Measurements from ENCODE around the gene BRINP2.

Gene BRINP2

DNA sequence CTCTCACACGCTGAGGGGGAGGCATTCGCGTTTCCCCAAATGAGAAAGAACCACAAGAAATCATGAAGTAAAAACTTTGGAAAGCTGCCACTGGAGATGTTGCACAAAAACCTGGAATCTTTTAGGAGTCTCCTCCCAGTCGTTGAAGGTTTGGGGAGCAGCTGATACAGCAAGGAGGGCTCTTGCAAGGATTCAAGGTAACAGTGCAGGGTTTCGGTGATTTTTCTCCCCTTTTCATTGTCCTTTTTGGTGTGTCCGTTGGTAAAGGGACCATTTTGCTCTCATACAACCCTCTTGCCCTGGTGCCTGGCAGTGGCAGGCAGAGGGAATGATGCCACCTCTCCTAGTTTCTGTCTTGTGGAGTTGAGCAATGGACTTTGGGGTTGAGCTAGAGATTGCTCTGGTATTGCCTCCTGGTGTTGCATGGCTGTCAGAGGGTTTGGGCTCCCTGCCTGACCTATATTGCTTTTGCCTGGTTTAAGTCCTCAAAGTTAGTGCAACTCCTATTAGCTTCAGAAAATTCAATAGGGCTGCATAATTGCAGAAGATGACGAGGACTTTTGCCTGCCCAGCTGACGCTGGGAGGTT lies 872 bp downstream of the BRINP2 start:
- DNase-seq: no peak

DNA sequence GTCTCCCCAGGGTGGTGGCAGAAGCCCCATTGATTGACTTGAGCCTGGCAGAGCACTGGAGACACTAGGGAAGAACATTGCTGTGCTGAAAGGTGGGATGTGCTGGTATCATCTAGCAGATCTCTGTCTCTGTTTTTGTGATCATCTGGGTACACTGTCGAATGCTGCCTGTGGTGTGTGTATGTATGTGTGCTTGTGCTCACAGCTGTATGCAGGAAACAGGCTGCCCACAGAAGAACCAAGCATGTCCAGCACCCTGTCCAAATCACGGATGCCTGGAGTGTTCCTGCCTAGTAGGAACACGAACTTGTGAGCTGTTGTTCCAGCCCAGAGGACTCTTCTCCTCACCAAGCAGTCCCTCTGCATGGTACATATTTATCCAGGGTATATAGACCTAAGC lies 1.5 kb downstream of the BRINP2 start:
- no peak for DNase-seq

DNA sequence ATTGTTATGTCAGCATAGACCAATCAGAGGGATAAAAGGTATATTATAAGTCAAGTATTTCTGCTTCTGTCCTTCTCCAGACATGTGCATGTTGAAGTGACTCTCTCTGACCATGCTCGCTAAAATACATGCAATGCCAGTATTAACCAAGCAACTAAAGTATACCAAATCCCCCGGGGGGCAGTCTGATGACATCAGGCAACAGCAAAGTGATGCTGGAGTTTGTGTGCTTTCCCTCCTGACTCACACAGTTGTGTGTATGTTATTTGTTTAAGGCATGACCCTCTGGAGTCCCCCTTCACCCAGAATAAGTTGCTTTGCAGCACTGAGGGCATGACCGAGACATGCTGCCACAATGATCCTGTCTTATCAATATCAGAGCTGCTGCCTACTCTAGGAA lies 2.1 kb downstream of the BRINP2 start:
- DNase-seq: no peak

DNA sequence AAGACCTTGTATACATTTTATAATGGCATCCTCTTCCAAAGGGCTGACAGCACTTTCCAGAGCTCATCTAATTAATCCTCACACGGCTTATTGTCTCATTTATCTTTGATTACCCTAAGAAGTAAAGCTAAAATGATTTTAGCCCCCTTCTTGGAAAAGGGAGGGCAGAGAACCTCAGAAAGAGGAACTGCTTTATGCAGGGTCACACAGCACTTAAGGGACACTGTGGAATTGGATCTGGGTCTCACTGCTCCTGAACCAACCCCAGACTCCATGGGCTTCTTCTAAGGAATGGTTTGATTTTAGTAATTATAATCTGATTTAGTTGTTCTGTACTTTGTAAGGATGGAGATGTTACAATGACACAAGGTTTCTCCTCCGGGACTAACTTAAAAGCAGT lies 3.2 kb downstream of the BRINP2 start:
- no peak for DNase-seq

DNA sequence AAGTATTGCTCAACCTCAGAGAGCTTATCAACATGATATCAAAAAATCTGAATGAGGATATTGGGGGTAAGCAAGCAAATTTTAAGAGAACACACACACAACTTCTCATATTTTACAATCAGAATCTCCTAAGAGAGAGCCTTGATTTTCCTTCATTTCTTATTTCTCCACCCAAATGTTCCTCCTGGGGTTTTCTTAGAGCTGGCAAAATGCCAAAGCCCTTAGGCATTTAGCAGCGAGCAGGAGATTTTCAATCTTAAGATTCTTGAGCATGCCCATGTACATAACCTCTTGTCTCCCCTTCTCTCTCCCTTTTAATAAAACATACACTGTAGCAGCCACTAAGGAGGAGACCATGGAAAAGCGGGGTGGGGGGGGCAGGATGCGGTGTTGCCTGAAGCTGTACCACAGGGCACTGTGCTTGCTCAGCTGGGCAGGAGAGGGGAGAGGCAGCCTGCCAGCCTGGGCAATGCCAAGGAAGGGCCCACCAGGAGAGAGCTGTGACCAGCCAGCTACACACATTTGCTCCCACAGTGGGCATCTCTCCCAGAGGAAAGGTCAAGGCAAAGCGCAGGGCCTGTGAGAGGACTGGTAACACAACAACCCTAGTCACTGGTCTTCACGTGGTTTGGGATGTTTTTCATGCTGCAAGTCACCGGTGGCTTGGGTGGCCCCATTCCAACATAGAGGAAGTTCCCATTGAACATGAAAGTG lies 4.3 kb downstream of the BRINP2 start:
- DNase-seq: no peak

DNA sequence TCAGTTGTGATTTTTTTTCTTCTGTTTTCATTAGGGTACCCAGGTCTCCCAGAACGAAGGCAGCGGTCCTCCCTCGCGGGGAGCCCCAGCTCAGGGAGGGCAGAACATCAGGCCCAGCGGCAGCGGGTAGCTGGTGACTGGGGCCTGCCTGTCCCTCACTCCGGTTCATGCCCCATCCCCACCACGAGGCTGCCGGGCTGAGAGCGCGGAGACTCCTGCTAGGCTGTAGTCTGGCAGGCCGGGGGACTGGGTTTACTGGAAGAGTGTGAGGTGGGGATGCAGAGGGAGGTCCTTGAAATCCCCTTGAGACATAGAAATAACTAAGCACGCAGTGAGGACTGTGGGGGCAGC lies 10.5 kb downstream of the BRINP2 start:
- no peak for DNase-seq

DNA sequence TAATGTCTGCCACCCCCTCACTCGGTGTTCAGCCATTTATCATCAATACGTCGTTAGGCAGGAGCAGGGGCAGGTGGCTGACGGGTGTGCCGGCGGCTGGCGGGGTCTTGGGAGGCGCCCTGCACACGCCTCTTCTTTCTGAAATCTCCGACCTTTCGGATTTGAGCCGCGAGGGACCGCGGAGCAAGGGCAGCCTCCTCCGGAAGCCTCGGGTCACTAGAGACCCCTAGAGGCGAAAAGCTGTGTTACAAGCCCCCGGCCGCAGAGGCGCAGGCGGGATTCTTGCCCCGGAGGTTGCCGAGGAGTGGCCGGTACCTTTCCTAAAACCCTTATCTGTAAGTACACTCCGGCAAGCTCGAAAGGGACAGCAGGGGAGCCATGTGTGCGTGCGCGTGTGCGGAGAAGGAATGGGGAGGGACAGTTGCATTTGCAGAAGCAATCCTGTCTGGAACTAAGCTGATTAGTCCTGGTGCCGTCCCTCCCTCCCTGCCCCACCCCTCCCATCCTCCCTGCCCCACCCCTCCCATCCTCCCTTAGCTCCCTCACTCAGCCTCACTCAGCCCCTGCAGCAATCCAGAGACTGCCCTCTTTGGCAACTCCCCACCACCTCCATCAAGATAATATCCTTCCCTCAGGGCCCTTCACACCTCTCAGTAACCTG lies 11.0 kb downstream of the BRINP2 start:
- DNase-seq: no peak

DNA sequence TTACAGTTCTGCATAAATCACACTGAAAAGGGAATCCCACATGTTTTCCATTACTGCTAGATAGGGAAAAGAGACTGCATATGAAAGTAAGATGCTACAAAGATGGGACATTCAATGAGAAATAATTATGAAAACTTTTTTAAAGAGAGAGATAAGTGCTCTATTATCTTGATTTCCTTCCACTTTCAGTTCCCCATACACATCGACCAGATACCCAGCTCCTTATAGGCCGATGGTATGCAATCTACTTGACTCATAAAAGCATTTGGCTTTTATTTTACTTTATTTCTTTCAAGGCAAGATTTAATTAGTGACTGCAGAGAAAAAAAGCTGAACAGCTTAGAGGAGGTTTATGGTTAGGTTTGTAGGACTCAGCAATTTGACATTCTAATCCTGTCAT lies 13.1 kb downstream of the BRINP2 start:
- DNase-seq: no peak

DNA sequence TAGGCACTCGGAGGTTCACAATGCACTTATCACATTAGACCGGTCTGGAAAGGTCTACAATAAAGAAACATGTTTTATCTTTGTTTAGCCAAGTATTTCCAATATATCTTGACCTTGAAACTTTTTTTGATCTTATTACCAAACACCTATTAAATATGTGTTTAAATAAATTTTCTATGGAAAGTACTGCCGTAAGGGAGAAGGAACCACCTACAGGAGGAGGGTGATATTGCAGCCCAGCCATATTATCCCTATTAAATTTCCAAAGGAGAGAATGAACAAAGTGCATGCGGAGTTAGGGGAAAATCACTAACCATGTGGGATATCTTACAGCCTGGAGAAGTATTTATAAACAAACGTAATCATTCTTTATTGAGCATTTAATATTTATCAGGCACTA lies 14.5 kb downstream of the BRINP2 start:
- DNase-seq: no peak

DNA sequence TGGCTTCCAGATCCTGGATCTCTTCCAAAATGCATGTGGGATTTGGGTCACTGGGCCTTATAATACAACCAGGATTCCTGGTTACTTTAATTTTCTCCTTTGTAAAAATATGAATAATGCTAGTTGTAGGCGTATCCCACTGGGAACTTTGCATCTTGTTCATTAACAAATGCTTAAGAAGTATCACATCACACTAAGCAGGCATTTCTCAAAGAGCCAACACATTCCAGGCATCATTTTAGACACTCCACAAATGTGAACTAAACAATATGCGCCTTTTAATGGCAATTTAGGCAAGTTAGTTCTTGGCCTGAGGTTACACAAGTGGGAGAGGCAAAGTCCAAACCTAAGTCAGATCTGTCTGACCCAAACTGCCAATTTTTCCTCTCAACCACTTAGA lies 15.9 kb downstream of the BRINP2 start:
- DNase-seq: no peak

DNA sequence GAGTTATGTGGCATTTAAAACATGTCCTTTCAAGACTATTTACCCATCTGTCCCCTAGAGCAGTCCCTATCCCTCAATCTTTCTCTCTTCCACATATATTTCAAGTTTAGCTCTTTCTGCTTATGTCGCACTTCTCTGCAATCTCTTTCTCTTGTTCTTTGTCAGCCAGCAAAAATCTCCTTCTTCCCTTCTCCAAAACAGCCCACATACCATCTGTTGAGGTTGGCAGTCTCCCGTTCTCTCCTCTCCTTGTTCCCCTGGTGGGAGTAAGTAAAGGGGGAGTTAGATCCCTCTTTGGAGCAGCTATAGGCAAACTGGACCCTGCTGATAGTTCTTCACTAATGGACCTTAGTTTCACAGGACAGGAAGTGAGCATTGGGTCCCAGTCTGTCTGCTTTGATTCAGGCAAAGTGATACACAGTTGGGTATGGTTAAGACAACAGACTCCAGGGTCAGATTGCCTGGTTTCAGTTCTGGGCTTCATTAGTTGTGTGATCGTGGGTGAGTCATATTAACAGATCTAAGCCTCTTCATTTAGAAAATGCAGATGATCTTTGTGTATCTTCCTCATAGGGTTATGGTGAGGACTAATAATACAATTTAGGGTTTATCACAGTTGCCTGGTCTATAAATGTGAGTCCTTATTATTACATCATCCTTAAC lies 19.7 kb downstream of the BRINP2 start:
- no peak for DNase-seq

DNA sequence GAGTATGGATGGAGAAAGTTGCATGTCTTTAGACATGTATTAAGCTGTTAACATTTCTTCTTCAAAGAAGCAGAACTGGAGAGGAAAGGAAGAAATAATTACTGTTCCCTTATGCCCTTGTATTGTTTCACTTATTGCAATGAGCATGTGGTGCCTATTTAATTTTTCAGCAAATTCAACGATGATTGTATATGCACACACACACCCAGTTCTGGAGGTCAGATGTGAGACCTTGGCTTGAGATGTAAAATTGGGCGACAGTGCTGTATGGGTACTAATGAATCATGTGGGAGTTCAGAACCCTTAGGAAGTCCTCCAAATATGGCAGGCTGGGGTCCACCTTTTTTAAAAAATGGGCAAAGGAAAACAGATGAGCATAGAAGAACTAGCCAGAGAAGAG lies 27.5 kb downstream of the BRINP2 start:
- DNase-seq: no peak

DNA sequence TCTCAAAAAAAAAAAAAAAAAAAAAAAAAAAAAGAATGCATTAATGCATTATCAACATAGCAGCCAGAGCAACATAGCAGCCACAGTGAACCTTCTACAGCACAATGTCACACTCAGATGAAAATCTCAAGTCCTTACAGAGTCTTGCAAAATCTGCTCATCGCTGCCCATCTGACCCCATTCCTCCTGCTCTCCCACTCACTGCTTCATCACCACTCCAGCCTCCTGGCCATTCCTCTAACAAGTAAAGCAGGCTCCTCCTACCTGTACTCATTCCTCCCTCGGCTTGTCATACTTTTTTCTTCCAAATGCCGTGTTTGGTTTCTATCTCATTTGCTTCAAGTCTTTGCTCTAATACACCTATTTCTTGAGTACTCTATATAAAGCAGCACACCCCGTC lies 29.5 kb downstream of the BRINP2 start:
- DNase-seq: no peak

DNA sequence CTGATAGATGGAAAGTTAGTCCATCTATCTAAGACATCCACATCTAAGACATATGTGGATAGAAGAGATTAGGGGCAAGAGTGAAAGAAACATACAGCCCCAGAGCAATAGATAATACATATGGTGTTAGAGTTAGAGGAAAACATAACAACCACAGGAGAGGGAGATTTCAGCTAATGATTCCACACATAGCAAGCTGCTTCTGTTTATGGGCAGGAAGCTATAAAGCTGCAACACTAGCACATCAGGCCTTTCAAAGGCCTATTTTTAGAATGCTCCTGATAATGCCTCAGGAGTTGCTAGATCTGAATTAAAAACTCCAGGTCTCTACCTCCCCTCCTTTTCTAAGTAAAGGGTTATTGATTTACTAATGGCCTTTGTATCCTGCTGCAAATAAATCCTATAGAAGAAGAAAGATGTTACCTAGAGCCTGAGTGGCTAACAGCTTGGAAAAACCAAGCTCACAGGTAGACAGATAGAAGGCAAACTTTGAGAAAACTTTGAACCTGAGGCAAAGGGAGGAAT lies 36.1 kb downstream of the BRINP2 start:
- no peak for DNase-seq

DNA sequence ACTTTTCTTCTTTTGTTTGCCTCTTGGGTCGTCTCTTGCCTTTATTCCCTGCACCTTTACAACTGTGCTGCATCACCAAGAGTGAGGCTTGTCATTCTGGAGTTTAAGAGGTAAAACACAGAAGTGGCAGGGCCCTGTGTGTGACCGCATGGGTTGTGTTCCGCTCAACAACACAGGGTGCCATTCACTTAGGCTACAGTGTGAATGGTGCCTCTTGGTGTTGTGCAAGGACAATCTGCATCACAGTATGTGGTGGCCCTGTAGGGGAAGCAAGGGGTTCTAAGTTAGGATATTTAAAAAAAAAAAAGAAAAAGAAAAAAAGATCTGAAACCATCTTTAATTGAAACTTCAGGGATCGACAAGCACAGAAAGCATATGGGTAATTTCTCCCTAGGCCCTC lies 38.2 kb downstream of the BRINP2 start:
- DNase-seq: no peak

DNA sequence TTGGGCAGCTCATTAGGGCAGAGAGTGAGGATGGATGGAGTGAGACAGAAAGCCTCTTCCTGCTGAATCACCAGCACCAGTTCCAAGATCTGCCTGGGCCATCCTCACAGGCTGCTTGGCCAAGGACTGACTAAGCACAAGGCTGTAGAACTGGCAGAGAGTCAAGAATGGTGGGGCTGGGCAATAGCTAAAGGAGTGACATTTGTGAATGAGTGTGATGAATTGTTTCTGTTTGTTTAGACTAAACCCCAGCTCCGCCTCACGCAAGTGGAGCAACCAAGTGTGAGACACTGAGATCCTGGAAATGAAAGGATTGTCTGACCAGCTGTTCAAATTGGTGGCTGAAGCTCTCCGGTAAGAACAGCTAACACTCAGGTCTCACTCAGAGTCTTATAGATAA lies 38.6 kb downstream of the BRINP2 start:
- no peak for DNase-seq

DNA sequence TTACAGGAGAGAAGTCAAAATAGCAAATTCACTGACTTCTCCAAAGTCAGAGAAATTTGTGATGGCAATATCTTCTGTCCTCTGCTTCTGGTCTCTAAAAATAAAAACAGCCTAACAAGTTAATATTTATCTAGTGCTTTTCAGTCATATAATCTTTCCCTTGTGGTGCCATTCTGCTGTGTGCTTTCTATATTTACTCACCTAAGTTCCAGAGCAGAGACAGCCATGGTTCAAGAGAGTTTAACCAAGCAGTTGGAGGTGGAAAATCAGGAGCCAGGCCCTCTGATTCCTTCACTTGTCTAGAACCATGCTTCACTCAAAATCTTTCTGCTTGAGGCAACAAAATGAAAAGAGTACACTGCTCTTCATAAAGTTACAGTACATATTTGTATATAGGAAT lies 39.3 kb downstream of the BRINP2 start:
- DNase-seq: no peak

DNA sequence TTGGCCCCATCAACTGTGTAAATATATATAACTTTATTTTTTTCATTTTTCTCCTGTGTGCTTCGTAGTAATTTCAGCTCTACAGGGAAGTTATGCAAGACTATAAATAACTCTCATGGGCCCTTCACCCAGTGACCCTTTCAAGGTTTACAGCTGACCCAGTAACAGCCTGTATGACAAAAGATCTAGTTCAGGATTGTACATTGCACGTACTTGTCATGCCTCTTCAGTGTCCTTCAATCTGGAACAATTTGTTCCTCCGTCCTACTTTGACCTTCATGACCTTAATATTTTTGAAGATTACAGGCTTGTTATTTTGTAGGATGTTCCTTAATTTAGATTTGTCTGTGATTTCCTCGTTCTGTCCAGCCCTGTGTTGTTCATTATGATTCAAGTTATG lies 40.5 kb downstream of the BRINP2 start:
- no peak for DNase-seq

DNA sequence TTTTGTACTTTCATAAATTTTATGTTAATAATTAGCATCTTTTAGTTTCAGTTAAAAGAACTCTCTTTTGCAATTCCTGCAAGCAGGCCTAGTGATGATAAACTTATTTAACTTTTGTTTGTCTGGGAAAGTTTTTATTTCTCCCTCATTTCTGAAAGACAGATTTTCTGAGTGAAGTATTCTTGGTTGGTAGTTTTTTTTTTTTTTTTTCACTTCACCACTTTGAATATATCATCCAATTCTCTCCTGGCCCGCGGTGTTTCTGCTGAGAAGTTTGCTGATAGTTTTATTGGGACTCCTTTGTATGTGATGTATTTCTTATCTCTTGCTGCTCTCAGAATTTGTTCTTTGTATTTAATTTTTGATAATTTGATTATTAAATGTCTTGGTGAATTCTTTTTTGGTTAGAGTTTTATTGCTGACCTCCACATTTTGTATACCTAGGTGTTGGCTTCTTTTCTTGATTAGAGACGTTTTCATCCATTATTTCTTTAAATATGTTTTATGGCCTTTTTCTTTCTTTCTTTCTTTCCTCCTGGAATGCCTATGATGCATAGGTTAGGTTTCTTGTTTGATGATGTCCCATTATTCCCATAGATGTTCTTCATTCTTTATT lies 45.9 kb downstream of the BRINP2 start:
- no peak for DNase-seq

DNA sequence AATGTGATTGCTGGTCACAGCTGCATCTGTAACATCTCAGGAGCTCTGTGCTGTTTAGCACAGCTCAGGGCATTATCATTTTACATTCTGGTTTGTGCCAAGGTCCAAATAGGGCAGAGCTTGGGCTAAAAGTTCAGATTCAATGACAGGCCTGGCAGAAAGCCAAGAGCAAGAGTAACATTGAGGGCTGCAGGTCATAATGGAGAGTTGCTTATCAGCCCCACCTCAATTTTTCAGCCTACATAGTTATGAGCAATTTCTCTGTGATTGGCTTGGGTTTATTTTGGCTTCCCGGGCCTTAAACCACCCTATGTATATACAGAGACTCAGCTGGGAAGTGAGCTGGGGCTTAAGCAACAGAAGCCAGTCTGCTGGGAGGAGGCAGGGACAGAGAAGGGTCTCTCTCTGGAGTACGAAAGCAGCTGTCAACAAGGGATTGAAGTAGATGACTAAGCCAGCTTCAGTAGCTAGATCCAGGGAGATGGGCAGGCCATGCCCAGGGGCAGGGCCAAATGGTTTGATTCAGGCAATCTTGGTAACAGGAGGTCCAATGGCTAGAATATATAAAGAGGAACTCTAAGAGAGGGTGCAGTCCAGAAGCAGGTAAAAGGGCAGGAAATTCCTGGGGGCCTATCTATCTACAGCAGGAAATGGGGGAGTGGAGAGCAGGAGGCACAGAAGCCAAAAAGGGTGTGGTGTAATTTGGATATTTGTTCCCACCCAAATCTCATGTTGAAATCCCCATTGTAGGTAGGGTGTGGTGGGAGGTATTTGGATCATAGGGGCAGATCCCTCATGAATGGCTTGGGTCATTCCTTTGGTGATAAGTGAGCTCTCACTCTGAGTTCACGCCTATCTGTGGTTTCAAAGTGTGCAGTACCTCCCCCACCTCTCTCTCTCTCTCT lies 49.0 kb downstream of the BRINP2 start:
- no peak for DNase-seq

DNA sequence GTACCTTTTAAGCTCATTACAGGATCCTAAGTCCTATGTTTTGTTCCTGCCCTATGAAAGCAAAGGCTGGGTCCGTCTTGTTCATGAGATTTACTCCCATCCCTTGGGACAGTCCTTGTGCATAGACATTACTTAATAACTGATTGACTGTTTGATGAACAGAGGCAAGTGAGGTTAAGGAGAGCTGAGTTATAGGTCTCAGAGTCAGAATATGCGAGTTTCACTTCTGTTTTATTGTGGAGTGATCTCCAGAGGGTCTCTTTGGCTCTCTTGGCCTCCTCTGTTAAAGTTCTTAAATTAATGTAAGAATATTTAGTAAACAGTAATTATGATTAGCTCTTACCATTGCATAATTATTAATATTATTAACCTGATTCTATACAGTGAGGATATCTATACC lies 52.6 kb downstream of the BRINP2 start:
- DNase-seq: no peak

DNA sequence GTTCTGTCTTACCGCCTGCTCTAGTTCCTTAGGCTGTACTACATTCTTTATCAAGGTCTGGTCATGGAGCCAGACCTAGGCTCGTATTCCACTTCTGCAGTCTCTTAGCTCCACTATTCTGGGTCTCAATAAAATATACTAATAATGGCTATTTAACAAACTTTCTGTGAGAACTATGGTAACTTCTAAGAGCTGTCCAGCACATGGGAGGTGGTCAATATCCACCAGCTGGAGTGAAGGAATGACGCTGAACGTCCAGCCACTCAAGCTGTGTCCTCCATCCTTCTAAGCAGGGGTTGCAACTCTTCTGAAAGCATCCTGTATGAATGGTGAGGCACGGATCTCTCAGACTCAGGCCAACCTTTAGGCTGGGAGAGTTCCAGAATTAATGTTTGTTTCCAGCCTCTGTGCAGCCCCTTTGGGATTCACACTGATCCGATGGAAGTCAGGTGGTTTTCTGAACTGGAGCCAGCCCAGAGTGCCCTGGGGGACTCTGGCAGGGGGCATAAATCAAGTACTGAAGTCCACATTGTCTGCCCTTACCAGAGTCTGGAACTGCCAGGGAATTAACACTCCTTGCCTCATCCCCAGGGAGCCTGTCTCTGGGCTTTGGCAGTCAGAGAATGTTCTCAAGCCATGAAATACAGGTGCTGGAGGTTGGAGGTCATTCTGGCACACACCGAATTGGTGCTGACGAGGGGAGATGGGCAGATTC lies 57.4 kb downstream of the BRINP2 start:
- no peak for DNase-seq
